Subcutaneous adipose tissue (tissue), 4 donors: ENCODE results near the gene NANS. TPM values are rescaled to one million over a fixed set of nuclear protein-coding genes. Genes with fewer than 3 reads are reported as not detected.

Experiments
- small RNA-seq: library from RNA; depleted of rRNA; stranded (forward); fragments of <200 nt; gene quantifications from one replicate; pipeline ENCODE3, GENCODE V24; 2016
- total RNA-seq, 4 donors: library from RNA; depleted of rRNA; stranded (reverse); fragments of >200 nt; gene quantifications; one replicate each; pipeline ENCODE4 v1.1.0, GENCODE V29; 2016

The NANS gene
- total RNA-seq, 4 donors from 2014 or later: 27.7 to 58.6 (median 41.9) TPM

Small RNA genes lying within 50 kb of the gene (small RNA-seq; reads per million reads assigned to genes)
- gene RF00017 (not detected), gene RNU6-918P (not detected)

Other genes starting within 250 kb of the NANS start
- not detected for gene FOXE1, start 203.5 kb upstream of the NANS start, total RNA-seq
- gene TRMO, start 134.2 kb upstream of the NANS start, total RNA-seq: 10 to 100 TPM; 21.7 to 29.5 (median 26.3) TPM
- under 1 TPM in 1 of 4 donors, not detected in 3; 0.65 TPM for gene HEMGN, start 118.6 kb upstream of the NANS start, total RNA-seq
- gene ANP32B, start 73.4 kb upstream of the NANS start, total RNA-seq: 10 to 100 TPM; 32.8 to 61.4 (median 43.8) TPM
- 10 to 100 TPM; 10.7 to 44.2 (median 18.2) TPM for gene TRIM14, start 62.5 kb downstream of the NANS start, total RNA-seq
- gene CORO2A, start 135.9 kb downstream of the NANS start, total RNA-seq: 10 to 100 TPM in 1 of 4 donors, 1 to 10 TPM in 2, under 1 TPM in 1; 0.82 to 10.4 (median 2.0) TPM
- 10 to 100 TPM; 11.3 to 33.5 (median 21.4) TPM for gene TBC1D2, start 198.9 kb downstream of the NANS start, total RNA-seq